HG02981 (cell line): ENCODE data around the gene ZSCAN23.

Source experiments
- ATAC-seq: cut with Tn5 transposase; IDR thresholded peaks from one replicate; pipeline ENCODE4 v1.9.1; 2021; ENCODE audit warnings: mild to moderate bottlenecking, moderate library complexity; ENCODE audit not compliant: unreplicated experiment

ZSCAN23 gene

GRCh38 chr6:28383235-28384142 lies 59.8 kb downstream of the ZSCAN23 start:
- ATAC-seq: peak; percentile 86
